GM12878 (cell line): Measurements from ENCODE around the gene TFPI2. TPM values are rescaled to one million over a fixed set of nuclear protein-coding genes. Genes with fewer than 3 reads are reported as not detected.

Experiments
- ATAC-seq: fragments of 200-7000 bp; cut with Tn5 transposase; 3 replicates; pipeline ENCODE4 v1.9.1; 2020; ENCODE audit warnings: mild to moderate bottlenecking, moderate library complexity
- BruUV-seq: library from RNA; stranded (reverse); fragments of 400-500 nt; replicated peaks from 2 replicates; lab custom pipeline; 2021; lab: Mats Ljungman, UMichigan
- CTCF ChIA-PET: fragments of 300-600 bp; sonication (Branson Sonifier 250); formaldehyde crosslinking; extraction: SDS; loops from one replicate; lab custom pipeline; 2021; ENCODE audit warnings: inconsistent platforms; lab: Yijun Ruan, JAX
- POLR2A ChIA-PET: fragments of 350-600 bp; formaldehyde crosslinking; extraction: SDS; loops from one replicate; lab custom pipeline; 2021; ENCODE audit warnings: inconsistent platforms; lab: Charles Lee
- RAD21 ChIA-PET: fragments of 300-600 bp; sonication (Branson Sonifier 250); formaldehyde crosslinking; loops from one replicate; lab custom pipeline; 2023; ENCODE audit warnings: antibody characterized with exemption; ENCODE audit not compliant: unreplicated experiment; lab: Charles Lee
- SMC1A ChIA-PET: fragments of 300-600 bp; sonication (Branson Sonifier 250); formaldehyde crosslinking; loops from one replicate; lab custom pipeline; 2023; ENCODE audit not compliant: unreplicated experiment, uncharacterized antibody; lab: Charles Lee
- DNase-seq: peaks from one replicate; pipeline ENCODE4 v3.0.0-alpha.2; 2011; ENCODE audit warnings: low read depth, low spot score
- FAIRE-seq: peaks from 3 replicates; lab custom pipeline; 2011; peaks lifted over from hg19 to GRCh38; lab: Jason Lieb, UNC
- H2AFZ ChIP-seq: 2 replicates; pipeline ENCODE4 v1.6.0; 2011; ENCODE audit warnings: low read depth, low read length, control low read depth; ENCODE audit not compliant: control insufficient read depth
- H3K27ac ChIP-seq: 2 replicates; pipeline ENCODE4 v1.5.1; 2011; ENCODE audit warnings: control low read depth; ENCODE audit not compliant: control insufficient read depth, insufficient read depth
- H3K27me3 ChIP-seq, 2 experiments: replicated peaks in 1 of 2; 2 replicates each; pipeline versions ENCODE4 v1.6.0 to v1.6.1; 2011; ENCODE audit warnings: low read length in 1 of 2; ENCODE audit not compliant: control insufficient read depth in 2 of 2, insufficient read depth in 2 of 2
- H3K36me3 ChIP-seq, 2 experiments: 2 replicates each; pipeline ENCODE4 v1.5.1; 2011; ENCODE audit warnings: low read length in 1 of 2; ENCODE audit not compliant: control insufficient read depth in 2 of 2, insufficient read depth in 2 of 2
- H3K4me1 ChIP-seq: 2 replicates; pipeline ENCODE4 v1.6.1; 2011; ENCODE audit warnings: mild to moderate bottlenecking, low read length, moderate library complexity, mixed read lengths; ENCODE audit not compliant: control insufficient read depth, insufficient read depth
- H3K4me2 ChIP-seq: 2 replicates; pipeline ENCODE4 v1.6.0; 2011; ENCODE audit warnings: control low read depth; ENCODE audit not compliant: control insufficient read depth, insufficient read depth
- H3K4me3 ChIP-seq: fragments of 200-600 bp; sonication (generic); 2 replicates; pipeline ENCODE4 v1.5.1; 2016
- H3K79me2 ChIP-seq: 2 replicates; pipeline ENCODE4 v1.6.0; 2011; ENCODE audit warnings: low read length; ENCODE audit not compliant: control insufficient read depth, insufficient read depth
- H3K9ac ChIP-seq: 2 replicates; pipeline ENCODE4 v1.8.0; 2011; ENCODE audit warnings: low read length, control low read depth, mixed read lengths; ENCODE audit not compliant: control insufficient read depth, insufficient read depth
- H3K9me3 ChIP-seq: replicated peaks from 3 replicates; pipeline ENCODE4 v1.5.1; 2011; ENCODE audit warnings: mild to moderate bottlenecking, low read length; ENCODE audit not compliant: control insufficient read depth, insufficient read depth
- H4K20me1 ChIP-seq: 2 replicates; pipeline ENCODE4 v1.6.0; 2011; ENCODE audit not compliant: control insufficient read depth, insufficient read depth
- ATF2 ChIP-seq: IDR thresholded peaks from 2 replicates; pipeline ENCODE4 v1.6.1; 2012; ENCODE audit warnings: low read length, inconsistent platforms
- CEBPB ChIP-seq, 2 experiments: fragments of 150-350 bp in 1 of 2; IDR thresholded peaks; 2 replicates each; pipeline ENCODE4 v1.6.1; 2012 to 2014; ENCODE audit warnings: low read depth in 2 of 2, low read length in 2 of 2, borderline replicate concordance in 1 of 2, inconsistent platforms in 1 of 2
- HDAC2 ChIP-seq: fragments of 200-600 bp; sonication (generic); IDR thresholded peaks from 2 replicates; pipeline ENCODE4 v1.6.1; 2017
- JUNB ChIP-seq: IDR thresholded peaks from 2 replicates; pipeline ENCODE4 v1.6.1; 2016; ENCODE audit warnings: antibody characterized with exemption, mild to moderate bottlenecking
- KLF5 ChIP-seq: fragments of 450-650 bp; IDR thresholded peaks from 2 replicates; pipeline ENCODE4 v1.6.1; 2014; ENCODE audit warnings: mild to moderate bottlenecking; ENCODE audit not compliant: partially characterized antibody
- MEF2B ChIP-seq: fragments of 450-650 bp; IDR thresholded peaks from 2 replicates; pipeline ENCODE4 v1.6.1; 2018; ENCODE audit warnings: mild to moderate bottlenecking, moderate library complexity; ENCODE audit not compliant: partially characterized antibody, poor library complexity, severe bottlenecking
- MXI1 ChIP-seq: fragments of 150-350 bp; IDR thresholded peaks from 2 replicates; pipeline ENCODE4 v1.6.1; 2011; ENCODE audit warnings: low read depth, mild to moderate bottlenecking, inconsistent platforms, low read length, improper control_type of control experiment
- NFXL1 ChIP-seq: fragments of 450-650 bp; IDR thresholded peaks from 2 replicates; pipeline ENCODE4 v1.6.1; 2017; ENCODE audit warnings: antibody characterized with exemption, mild to moderate bottlenecking, borderline replicate concordance
- NRF1 ChIP-seq: conservative IDR thresholded peaks from 2 replicates; pipeline ENCODE4 v1.6.1; 2011; ENCODE audit warnings: mild to moderate bottlenecking, low read depth, low read length, improper control_type of control experiment
- PBX3 ChIP-seq: IDR thresholded peaks from 2 replicates; pipeline ENCODE4 v1.6.1; 2011; ENCODE audit warnings: mild to moderate bottlenecking, low read depth, low read length, moderate library complexity; ENCODE audit not compliant: insufficient replicate concordance
- POLR2AphosphoS5 ChIP-seq: IDR thresholded peaks from 2 replicates; pipeline ENCODE4 v1.6.1; 2011; ENCODE audit warnings: mild to moderate bottlenecking, low read length, inconsistent platforms
- SMARCA5 ChIP-seq: fragments of 450-650 bp; IDR thresholded peaks from 2 replicates; pipeline ENCODE4 v1.6.1; 2017; ENCODE audit warnings: mild to moderate bottlenecking
- SPI1 ChIP-seq: IDR thresholded peaks from 2 replicates; pipeline ENCODE4 v1.6.1; 2011; ENCODE audit warnings: low read depth, mild to moderate bottlenecking, low read length, moderate library complexity, borderline replicate concordance; ENCODE audit not compliant: insufficient read depth
- TCF7 ChIP-seq: IDR thresholded peaks from 2 replicates; pipeline ENCODE4 v1.6.1; 2014; ENCODE audit warnings: antibody characterized with exemption, borderline replicate concordance
- WRNIP1 ChIP-seq: IDR thresholded peaks from 2 replicates; pipeline ENCODE4 v1.6.1; 2011; ENCODE audit warnings: low read depth, low read length, improper control_type of control experiment, borderline replicate concordance
- YY1 ChIP-seq: IDR thresholded peaks from 2 replicates; pipeline ENCODE4 v1.6.1; 2011; ENCODE audit warnings: low read depth, mild to moderate bottlenecking, low read length
- ZNF217 ChIP-seq: fragments of 450-650 bp; IDR thresholded peaks from 2 replicates; pipeline ENCODE4 v1.6.1; 2017; ENCODE audit warnings: antibody characterized with exemption, mild to moderate bottlenecking
- ZNF592 ChIP-seq: fragments of 450-650 bp; IDR thresholded peaks from 2 replicates; pipeline ENCODE4 v1.6.1; 2017; ENCODE audit warnings: mild to moderate bottlenecking, moderate library complexity
- ZSCAN29 ChIP-seq: fragments of 450-650 bp; IDR thresholded peaks from 2 replicates; pipeline ENCODE4 v1.6.1; 2017; ENCODE audit warnings: mild to moderate bottlenecking, moderate library complexity
- ZZZ3 ChIP-seq: IDR thresholded peaks from 2 replicates; pipeline ENCODE4 v1.6.1; 2011; ENCODE audit warnings: low read depth; ENCODE audit not compliant: control insufficient read depth, insufficient read length
- WGBS: methylation state at CpG from one replicate; pipeline ENCODE4 v1.1.6; 2016; ENCODE audit warnings: low lambda C conversion rate; ENCODE audit not compliant: insufficient replicate concordance, insufficient coverage; ENCODE audit errors: missing lambda C conversion rate; 5-methylcytosine and 5-hydroxymethylcytosine counted together
- in situ Hi-C: fragments of 300-500 bp; cut with MboI; formaldehyde crosslinking; loops from 9 replicates; pipeline ENCODE4 v1.14.3; 2018; ENCODE audit warnings: mixed read lengths
- intact Hi-C: fragments of 100-400 bp; cut with micrococcal nuclease; formaldehyde crosslinking; loops from one replicate; pipeline ENCODE4 v1.14.2; 2022; ENCODE audit not compliant: unreplicated experiment
- polyA plus RNA-seq, 11 experiments: library from polyadenylated mRNA; depleted of rRNA in 4 of 11; unstranded in 6 of 11; stranded (reverse) in 5 of 11; fragments of >200 nt; fragmentation: Nextera tagmentation in 4 of 11; fragmentation: Illumina TruSeq in 1 of 11; extraction: Ambion mirVana in 4 of 11; extraction: Trizol in 1 of 11; gene quantifications; 1 replicate in 1 of 11; 2 replicates in 10 of 11; pipeline versions ENCODE4 v1.2.1 to v1.2.3, GENCODE V29; 2011 to 2016; ENCODE audit warnings: inconsistent platforms in 2 of 11, missing spikeins in 2 of 11, low read depth in 1 of 11
- total RNA-seq, 4 experiments: library from RNA; depleted of rRNA in 3 of 4; stranded (reverse); fragments of >200 nt in 3 of 4; fragmentation: Illumina TruSeq in 1 of 4; extraction: Trizol in 1 of 4; gene quantifications; 2 replicates each; pipeline versions ENCODE4 v1.2.1 to v1.2.3, GENCODE V29; 2013 to 2021

Gene TFPI2
- total and polyA plus RNA-seq, 10 of the 15 experiments (the other 5 are each of a cell fraction or from before 2014, with no cell fraction given), result 0.07 to 1.1 (median 0.31) TPM; not detected in 5

- Histone ChIP-seq H3K27me3 (no peaks in the 10 kb centered on the region), H3K9ac (no peak overlapping the region), H3K79me2 (no peaks in the 10 kb centered on the region), H4K20me1 (no peaks in the 10 kb centered on the region), H3K9me3 (no peaks in the 10 kb centered on the region), H3K27ac (no peak overlapping the region), H3K36me3 (no peaks in the 10 kb centered on the region), H3K4me2 (no peak overlapping the region), H2AFZ (no peak overlapping the region), H3K4me1 (no peaks in the 10 kb centered on the region), H3K4me3 (no peak overlapping the region)
- BruUV-seq, result no TSS peak
- RAD21 ChIA-PET, result no interaction called here
- no peak for FAIRE-seq
- DNase-seq, result no peak
- no peak for ATAC-seq
- CTCF ChIA-PET, result no interaction called here
- WGBS, result 0% methylated on average over 1 of the region's 1 CpG
- SMC1A ChIA-PET, result no interaction called here
- in situ Hi-C loops, result no loop called here
- POLR2A ChIA-PET, result no interaction called here
- intact Hi-C loops, result no loop called here
- TF ChIP-seq CEBPB (IDR thresholded peaks at IDR 0.05; ENCODE audit: borderline replicate concordance in 1 of 2, low read depth in 2 of 2, low read length in 2 of 2) (no peak), SMARCA5 (no peak), ATF2 (no peak), ZSCAN29 (no peak), KLF5 (no peak), MEF2B (no peak), WRNIP1 (no peak), HDAC2 (no peak), NRF1 (no peak), TCF7 (no peak), ZNF592 (no peak), NFXL1 (no peak), ZZZ3 (no peak), JUNB (no peak), MXI1 (no peak), YY1 (no peak), POLR2AphosphoS5 (no peak), ZNF217 (no peak), SPI1 (no peak), PBX3 (no peak)
Observed at GRCh38 chr7:93835702-93836101, 54.9 kb downstream of the TFPI2 start.
